ENCODE data around the gene FCHSD1.

- TF ChIP-seq EP300 (IDR thresholded peaks at IDR 0.05) (no peak), CTCF (IDR thresholded peaks at IDR 0.05) (no peak)
These were observed 30.8 kb upstream of the FCHSD1 start, which contains the start of gene ARAP3 for GRCh38 chr5:141681695-141682641.
